IPS DF 4.7 (cell line): ENCODE data around the gene TTLL9.

Source experiments
- DNase-seq: peaks from one replicate; pipeline ENCODE4 v3.0.0-alpha.2; 2013; ENCODE audit warnings: low spot score; ENCODE audit errors: extremely low read depth

TTLL9 gene

GRCh38 chr20:31836853-31837608 is 33.4 kb upstream of the TTLL9 start:
- no peak for DNase-seq

DNA sequence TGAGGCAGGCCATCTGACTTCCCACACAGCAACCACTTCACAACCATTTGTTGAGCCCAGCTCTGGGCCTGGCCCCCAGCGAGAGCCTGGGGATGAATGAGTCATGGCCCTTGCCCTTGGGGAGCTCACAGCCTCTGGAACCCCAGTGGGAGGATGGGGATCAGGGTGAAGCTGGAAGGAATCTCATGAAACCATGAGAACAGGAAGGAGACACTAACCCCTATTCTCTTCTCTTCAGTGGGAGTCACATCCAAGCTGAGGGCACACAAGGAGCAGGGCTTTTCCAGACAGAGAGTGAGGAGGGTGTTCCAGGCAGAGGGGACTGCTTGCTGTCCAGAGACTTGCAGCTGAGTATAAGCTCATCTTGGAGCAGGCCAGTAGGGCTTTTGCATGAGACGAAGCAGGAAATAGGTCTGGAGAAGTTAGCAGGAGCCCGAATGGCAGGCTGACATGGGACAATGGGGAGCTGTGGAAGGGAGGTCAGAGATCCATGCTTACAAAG is 32.5 kb upstream of the TTLL9 start:
- no peak for DNase-seq

DNA sequence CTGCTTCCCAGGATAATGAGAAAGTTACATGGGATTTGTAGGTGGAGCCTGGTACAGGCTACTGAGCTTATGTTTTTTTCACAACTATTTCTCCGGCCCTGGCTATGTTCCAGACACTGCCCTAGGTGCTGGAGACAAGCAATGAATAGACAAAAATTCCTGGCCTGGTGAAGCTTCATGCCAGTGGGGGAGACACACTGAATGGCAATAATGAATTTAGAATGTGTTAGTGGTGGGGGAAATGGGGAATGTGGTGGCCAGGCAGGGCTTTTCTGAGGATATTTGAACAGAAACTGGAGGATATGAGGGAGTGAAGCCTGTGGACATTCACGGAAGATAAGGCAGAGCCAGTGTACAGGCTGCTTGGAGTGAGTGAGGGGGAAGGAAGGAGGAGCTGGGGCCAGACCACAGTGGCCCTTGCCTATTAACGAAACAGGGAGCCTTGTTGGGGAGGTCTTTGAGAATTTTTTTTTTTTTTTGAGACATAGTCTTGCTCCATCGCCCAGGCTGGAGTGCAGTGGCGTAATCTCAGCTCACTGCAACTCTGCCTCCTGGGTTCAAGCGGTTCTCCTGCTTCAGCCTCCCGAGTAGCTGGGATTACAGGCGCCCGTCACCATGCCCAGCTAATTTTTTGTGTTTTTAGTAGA is 31.7 kb upstream of the TTLL9 start:
- DNase-seq = no peak

DNA sequence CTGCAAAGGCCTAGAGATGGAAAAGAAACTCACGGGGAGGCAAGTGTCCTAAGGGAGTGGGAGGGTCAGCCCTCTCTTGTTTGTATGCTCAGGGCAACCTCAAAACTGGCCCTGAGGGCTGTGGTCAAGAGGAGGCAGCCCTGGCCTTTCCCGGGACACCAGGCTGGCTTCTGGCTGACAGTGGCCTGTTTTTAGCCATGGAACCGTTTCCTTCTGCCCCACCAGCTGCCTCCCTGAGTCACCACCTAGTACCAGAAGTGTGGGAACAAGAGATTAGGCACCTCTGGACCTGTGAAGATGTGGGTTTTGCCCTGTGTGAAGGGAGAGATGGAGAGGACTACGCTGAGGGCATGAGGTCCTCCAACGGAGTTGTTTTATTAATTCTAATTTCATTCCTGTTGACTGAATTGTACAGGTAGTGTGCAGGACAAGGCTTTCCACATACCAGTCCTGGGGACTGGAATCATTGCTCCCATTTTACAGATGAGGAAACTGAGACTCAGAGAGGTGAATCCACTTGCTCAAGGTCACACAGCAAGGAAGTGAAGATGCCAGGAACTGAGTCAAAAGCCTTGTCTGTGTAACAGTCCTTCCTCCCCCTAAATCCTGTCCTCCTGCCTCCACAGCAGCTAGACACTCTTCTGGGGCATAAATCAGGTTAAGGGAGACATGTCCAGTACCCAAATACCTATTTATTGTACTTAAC is 30.5 kb upstream of the TTLL9 start:
- no peak for DNase-seq

- no peak for DNase-seq
Observed at GRCh38 chr20:31840906-31841816, 29.3 kb upstream of the TTLL9 start.

DNA sequence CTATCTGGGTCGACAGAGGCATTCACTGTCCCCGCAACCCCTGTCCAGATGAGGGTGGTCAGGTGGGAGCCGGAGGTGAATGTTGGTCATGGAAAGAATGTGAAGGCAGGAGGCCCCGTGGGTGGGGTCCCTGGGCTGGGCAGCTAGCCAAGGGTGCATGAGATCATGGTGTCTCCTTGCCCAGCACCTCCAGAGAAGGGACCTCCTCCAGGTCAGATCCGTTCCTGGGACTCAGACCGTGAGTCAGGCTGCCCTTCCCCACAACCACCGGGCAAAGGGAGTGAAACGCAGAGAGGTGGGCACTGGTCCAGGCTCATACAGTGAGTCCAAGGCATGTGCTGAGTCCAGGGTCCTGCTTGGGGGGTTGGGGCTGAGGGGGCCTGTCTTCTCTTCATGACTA is 28.5 kb upstream of the TTLL9 start:
- no peak for DNase-seq

DNA sequence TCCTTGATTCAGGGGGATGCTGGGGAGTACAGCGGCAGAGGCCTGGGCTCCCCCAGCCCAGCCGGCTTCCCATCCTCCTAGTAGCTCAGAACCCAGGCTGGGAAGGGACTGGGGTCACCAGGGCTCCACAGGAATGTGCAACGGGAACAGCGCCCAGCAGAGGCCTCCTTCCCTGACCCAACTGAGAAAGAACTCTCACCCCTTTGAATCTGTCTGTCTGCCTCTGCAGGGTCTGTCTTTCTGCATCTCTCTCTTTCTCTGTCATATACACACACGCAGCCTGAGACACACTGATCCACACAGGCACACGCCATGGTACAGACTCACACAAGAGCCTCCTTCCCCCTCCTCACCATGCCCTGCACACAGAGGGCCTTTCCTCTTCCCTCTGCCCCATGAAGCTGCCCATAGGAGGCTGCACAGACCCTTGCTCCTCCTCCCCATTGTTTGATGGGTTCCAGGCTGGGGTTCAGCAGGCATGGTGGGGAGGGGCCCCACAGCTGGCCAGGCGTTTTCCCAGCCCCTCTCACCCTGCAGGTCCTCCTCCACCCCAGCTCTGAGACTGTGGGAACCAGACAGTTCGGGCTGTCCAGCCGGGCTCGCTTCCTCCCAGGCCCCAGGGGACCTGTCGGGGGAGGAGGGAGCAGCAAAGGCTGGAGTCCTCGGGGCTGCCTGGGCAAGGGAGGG is 27.8 kb upstream of the TTLL9 start:
- no peak for DNase-seq

DNA sequence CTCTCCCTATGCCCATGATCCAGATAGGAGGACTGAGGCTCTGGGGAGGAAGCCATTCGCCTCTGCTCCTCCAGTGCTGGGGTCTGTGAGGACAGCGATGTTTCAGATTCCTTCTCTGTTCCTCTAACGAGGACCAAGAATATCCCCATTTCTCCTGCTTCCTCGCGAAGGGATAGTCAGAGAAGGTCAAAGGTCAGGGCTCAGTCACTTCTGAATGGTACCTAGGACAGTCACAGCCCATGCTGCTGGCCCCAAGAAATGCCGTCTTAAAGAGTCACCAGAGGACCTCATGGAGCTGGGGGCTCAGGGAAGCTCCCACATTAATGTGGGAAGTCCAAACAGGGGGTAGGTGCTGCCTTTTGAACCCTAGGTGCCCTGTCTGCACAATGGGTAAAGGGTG is 27.1 kb upstream of the TTLL9 start:
- DNase-seq = no peak

DNA sequence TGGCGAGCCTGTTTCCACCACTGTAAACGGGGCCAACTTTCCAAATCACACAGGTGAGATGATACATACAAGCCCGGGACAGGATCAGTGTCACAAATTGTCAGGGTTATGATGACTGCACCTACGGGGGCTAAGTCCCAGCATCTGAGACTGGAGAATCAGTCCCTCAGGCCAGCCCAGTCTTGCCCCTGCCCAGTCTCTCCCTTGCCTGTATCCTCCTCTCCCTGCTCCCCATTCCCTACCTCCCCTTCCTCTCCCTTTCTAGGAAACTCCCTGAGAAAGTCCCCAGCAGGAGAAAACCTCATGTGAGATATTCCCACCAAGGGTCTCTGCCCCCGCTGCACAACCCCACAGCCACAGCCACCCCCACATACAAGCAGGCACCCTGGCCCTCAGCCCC is 26.6 kb upstream of the TTLL9 start:
- DNase-seq = no peak

- DNase-seq = no peak
Observed at GRCh38 chr20:31844737-31845299, 25.6 kb upstream of the TTLL9 start.

- DNase-seq = no peak
Observed at GRCh38 chr20:31845300-31845863, 25.1 kb upstream of the TTLL9 start, which contains the start of gene FOXS1. Gene FOXS1 (minus strand): TSS chr20:31845604. CDS start chr20:31845542, 62 bp downstream.

DNA sequence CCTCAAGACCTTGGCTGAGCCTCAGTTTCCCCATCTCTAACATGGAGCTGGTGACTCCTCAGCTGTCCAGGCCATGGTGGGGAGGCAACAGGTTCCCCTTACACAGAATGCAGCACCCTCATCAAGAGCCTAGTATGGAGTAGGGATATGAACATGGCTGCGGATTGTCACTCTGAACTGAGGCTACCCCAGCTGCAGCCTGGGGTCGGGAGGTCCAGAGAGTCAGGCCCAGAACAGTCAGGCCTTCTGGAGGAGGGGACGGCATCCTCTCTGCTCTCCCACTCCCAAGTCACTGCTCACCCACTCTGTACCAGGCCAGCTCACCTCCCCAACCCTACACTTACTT is 23.7 kb upstream of the TTLL9 start:
- DNase-seq = no peak

DNA sequence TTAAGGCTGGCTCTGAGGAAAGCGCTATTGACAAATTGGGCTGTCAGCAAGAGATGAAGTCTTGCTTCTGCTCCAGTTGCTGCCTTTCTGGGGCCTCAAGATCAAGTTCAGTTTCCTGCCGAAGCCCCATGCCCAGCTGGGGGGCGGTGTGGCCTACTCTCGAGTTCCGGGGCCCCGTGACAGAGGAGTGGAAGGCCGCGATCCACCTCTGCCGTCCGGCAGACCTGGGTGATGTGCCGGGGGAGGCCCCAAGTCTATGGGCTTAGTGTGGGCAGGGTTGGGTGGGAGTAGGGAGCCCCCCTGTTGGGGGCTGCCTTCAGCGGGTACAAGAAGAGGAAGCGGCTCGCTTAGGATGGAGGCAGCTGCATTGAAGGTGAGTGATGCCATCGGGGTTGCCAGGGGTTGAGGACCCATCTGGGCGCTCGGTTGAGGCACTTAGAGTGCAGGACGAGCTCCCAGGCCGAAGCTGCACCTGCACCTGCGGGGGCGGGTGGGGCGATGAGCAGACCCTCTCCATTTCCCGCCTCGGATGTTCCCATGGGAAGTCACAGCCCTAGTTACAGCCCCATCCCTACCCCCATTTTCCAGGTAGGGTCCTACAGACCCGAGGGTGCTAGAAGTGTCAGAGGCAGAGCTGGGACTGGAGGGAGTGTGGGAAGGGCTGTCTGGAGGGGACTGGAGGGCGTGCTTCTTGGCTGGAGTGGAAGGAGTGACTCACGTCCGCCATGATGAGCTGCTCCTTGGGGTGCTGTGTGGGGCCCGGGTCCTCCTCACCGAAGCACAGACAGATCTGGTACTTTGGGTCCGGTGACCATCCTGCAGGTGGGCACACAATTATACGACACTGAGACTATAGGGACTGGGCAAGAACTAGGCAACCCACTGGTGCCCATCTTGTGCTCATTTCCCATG is 22.1 kb upstream of the TTLL9 start:
- DNase-seq = no peak

GRCh38 chr20:31849306-31849930 is 21.0 kb upstream of the TTLL9 start:
- no peak for DNase-seq

DNA sequence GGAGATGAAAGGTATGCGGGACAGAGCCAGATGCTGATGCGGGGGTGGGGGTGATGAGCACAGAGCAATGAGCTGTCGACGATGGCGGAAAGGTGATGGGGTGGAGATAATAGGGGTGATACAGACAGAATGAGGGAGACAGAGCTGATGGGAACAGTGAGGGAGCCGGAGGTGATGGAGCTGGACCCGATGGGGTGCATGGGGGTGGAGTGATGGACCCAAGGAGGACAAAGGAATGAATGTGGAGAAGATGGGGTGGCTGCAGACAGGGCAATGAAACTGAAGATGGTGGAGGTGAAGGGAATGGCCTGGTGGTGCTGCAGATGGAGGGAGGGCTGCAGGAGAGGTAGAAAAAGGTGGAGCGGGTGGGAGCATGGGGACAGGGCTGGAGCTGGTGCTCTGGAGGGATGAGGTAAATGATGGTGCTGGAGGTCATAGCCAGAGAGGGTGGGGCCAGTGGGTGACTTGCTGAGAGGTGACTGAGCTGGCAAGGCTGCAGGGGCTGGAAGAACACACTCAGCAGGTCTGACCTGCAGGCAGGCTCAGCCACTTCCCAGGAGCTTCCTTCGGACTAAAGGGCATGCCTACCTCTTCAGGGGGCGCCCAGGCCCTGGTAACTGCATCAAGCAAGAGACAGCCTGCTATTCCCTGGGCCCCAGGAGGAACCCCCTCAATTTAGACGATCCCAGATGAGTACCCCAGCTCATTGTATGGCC is 19.0 kb upstream of the TTLL9 start:
- no peak for DNase-seq

DNA sequence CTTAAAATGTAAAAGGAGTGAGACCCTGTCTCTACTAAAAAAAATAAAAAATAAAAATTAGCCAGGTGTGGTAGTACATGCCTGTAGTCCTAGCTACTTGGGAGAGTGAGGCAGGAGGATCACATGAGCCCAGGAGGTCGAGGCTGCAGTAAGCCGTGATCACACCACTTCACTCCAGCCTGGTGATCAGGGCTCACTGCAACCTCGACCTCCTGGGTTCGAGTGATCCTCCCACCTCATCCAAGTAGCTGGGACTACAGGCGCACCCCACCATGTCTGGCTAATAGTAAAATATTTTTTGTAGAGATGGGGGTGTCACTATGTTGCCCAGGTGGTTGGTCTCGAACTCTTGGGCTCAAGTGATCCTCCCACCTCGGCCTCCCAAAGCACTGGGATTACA is 17.0 kb upstream of the TTLL9 start:
- no peak for DNase-seq

DNA sequence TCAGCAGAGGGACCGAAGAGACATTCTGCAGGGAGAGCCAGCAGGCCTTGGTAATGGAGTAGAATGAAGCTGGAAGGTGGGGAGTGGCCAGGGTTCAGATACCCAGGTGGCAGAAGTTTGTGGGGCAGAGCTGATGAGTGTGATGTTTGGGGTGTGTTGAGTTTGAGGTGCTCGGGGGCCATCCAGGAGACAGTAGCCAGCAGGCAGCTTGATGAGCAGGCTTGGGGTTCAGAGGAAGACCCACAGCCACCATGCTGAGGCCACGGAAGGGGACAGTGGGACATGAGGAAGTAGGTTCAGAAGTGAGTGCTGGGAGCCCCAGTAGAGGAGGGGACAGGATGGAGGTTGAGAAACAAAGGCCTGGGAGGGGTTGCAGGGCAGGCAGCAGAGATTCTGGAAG is 13.9 kb upstream of the TTLL9 start:
- DNase-seq = no peak
